ENCODE data around the gene NOL7. TPM values are rescaled to one million over a fixed set of nuclear protein-coding genes. Genes with fewer than 3 reads are reported as not detected.

Gene NOL7
- total and polyA plus RNA-seq, 9 of the 15 experiments (the other 6 are each of a cell fraction or from before 2014, with no cell fraction given) = 19.4 to 235 (median 157) TPM

DNA sequence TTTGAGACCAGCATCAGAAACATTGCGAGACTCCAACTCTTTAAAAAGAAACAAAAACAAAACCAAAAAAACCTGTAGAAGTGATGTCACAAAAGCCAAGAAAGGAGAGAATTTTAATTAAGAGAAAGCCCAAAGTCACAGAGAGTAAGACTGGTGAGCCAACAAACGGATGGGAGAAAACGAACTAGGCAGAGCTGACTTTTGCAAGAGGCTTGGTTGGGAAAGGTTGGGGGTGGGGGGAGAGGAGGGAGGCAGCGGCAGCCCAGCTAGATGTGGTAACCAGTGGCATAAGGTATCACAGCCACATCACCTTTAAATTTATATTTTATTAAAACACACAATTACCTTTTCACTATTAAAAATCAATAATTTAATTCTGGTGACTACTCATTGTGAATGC is 23.5 kb downstream of the NOL7 start:
- H3K79me2 ChIP-seq (ENCODE audit: control insufficient read depth, insufficient read depth, low read length) = peaks cover 9% of the 10 kb centered on the region; the same call in 2 of the 3 replicates
- H3K9me3 ChIP-seq (replicated peaks; ENCODE audit: control insufficient read depth, insufficient read depth, low read depth, low read length) = no peaks in the 10 kb centered on the region
- no peaks in the 10 kb centered on the region for H4K20me1 ChIP-seq (replicated peaks; ENCODE audit: control insufficient read depth, insufficient read depth, low read length)
- no peak for DNase-seq (ENCODE audit: extremely low read depth in 1 of 4, low spot score in 3 of 4)
- no peak for FAIRE-seq
- H2AFZ ChIP-seq (ENCODE audit: low read depth, low read length) = no peak overlapping the region
- no TSS peak for BruUV-seq (replicated peaks)
- intact Hi-C loops (cut with micrococcal nuclease) = no loop called here
- H3K4me1 ChIP-seq (replicated peaks in 1 of 2; ENCODE audit: control insufficient read depth in 2 of 2, insufficient read depth in 2 of 2, low read length in 2 of 2) = no peaks in the 10 kb centered on the region
- H3K4me3 ChIP-seq = no peak overlapping the region
- H3K9ac ChIP-seq (ENCODE audit: insufficient read depth in 1 of 2, low read depth in 2 of 2, low read length in 2 of 2) = no peak overlapping the region
- 89% methylated on average over 3 of the region's 4 CpGs for WGBS (ENCODE audit: insufficient coverage, low coverage, missing lambda C conversion rate)
- ATAC-seq = no peak
- ChIA-PET CTCF (ENCODE audit: low intra/inter-chr PET ratio) (no interaction called here), POLR2A (interaction anchor here (0.6 to 1.0 kb wide), 3 partner anchors 8 to 522 kb away, joined by 3 to 4 read pairs (median 3); no protein-coding TSS in a partner anchor)
- no peaks in the 10 kb centered on the region for H3K9me1 ChIP-seq (ENCODE audit: control insufficient read depth, insufficient read depth, low read length)
- peaks cover 94% of the 10 kb centered on the region for H3K36me3 ChIP-seq (ENCODE audit: control insufficient read depth, insufficient read depth, low read length)
- no peaks in the 10 kb centered on the region for H3K27me3 ChIP-seq (ENCODE audit: control insufficient read depth in 2 of 2, insufficient read depth in 2 of 2, low read length in 2 of 2)
- H3K4me2 ChIP-seq (ENCODE audit: insufficient read depth, low read length) = no peak overlapping the region
- no peak overlapping the region for H3K27ac ChIP-seq (ENCODE audit: extremely low read depth, low read depth, low read length)
- in situ Hi-C loops (cut with MboI) = no loop called here
- no peak for TF ChIP-seq HEY1 (CRISPR knock-in tag; IDR thresholded peaks at IDR 0.05; ENCODE audit: borderline replicate concordance)
- no peak for TF ChIP-seq BRF1 (IDR thresholded peaks at IDR 0.05; ENCODE audit: borderline replicate concordance, extremely low read depth, insufficient read length)
- TF ChIP-seq, protein P1, sequence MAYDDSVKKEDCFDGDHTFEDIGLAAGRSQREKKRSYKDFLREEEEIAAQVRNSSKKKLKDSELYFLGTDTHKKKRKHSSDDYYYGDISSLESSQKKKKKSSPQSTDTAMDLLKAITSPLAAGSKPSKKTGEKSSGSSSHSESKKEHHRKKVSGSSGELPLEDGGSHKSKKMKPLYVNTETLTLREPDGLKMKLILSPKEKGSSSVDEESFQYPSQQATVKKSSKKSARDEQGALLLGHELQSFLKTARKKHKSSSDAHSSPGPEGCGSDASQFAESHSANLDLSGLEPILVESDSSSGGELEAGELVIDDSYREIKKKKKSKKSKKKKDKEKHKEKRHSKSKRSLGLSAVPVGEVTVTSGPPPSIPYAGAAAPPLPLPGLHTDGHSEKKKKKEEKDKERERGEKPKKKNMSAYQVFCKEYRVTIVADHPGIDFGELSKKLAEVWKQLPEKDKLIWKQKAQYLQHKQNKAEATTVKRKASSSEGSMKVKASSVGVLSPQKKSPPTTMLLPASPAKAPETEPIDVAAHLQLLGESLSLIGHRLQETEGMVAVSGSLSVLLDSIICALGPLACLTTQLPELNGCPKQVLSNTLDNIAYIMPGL (CRISPR knock-in tag; IDR thresholded peaks at IDR 0.05) = no peak
- no peak for TF ChIP-seq ZNF282 (CRISPR knock-in tag; IDR thresholded peaks at IDR 0.05)
- no peak for TF ChIP-seq RAD21 (CRISPR knock-in tag; conservative IDR thresholded peaks at IDR 0.05 in 1 of 2, IDR thresholded peaks at IDR 0.05 in 1 of 2)
- TF ChIP-seq, protein P2, sequence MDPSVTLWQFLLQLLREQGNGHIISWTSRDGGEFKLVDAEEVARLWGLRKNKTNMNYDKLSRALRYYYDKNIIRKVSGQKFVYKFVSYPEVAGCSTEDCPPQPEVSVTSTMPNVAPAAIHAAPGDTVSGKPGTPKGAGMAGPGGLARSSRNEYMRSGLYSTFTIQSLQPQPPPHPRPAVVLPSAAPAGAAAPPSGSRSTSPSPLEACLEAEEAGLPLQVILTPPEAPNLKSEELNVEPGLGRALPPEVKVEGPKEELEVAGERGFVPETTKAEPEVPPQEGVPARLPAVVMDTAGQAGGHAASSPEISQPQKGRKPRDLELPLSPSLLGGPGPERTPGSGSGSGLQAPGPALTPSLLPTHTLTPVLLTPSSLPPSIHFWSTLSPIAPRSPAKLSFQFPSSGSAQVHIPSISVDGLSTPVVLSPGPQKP (CRISPR knock-in tag; IDR thresholded peaks at IDR 0.05) = no peak
- TF ChIP-seq POLR2B (IDR thresholded peaks at IDR 0.05; ENCODE audit: low read depth, partially characterized antibody) = no peak
- no peak for TF ChIP-seq ZNF253 (CRISPR knock-in tag; conservative IDR thresholded peaks at IDR 0.05)
- TF ChIP-seq MAFG (tag; conservative IDR thresholded peaks at IDR 0.05) = no peak
- TF ChIP-seq, protein P3, sequence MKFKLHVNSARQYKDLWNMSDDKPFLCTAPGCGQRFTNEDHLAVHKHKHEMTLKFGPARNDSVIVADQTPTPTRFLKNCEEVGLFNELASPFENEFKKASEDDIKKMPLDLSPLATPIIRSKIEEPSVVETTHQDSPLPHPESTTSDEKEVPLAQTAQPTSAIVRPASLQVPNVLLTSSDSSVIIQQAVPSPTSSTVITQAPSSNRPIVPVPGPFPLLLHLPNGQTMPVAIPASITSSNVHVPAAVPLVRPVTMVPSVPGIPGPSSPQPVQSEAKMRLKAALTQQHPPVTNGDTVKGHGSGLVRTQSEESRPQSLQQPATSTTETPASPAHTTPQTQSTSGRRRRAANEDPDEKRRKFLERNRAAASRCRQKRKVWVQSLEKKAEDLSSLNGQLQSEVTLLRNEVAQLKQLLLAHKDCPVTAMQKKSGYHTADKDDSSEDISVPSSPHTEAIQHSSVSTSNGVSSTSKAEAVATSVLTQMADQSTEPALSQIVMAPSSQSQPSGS (CRISPR knock-in tag; IDR thresholded peaks at IDR 0.05) = no peak
- TF ChIP-seq ZNF507 (tag; conservative IDR thresholded peaks at IDR 0.05) = no peak
- TF ChIP-seq, protein P4, sequence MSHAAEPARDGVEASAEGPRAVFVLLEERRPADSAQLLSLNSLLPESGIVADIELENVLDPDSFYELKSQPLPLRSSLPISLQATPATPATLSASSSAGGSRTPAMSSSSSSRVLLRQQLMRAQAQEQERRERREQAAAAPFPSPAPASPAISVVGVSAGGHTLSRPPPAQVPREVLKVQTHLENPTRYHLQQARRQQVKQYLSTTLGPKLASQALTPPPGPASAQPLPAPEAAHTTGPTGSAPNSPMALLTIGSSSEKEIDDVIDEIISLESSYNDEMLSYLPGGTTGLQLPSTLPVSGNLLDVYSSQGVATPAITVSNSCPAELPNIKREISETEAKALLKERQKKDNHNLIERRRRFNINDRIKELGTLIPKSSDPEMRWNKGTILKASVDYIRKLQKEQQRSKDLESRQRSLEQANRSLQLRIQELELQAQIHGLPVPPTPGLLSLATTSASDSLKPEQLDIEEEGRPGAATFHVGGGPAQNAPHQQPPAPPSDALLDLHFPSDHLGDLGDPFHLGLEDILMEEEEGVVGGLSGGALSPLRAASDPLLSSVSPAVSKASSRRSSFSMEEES (CRISPR knock-in tag; IDR thresholded peaks at IDR 0.05) = no peak
- no peak for TF ChIP-seq E2F3 (CRISPR knock-in tag; IDR thresholded peaks at IDR 0.05)
- TF ChIP-seq STAG1 (CRISPR knock-in tag; IDR thresholded peaks at IDR 0.05; ENCODE audit: borderline replicate concordance) = no peak
- TF ChIP-seq, protein P5, sequence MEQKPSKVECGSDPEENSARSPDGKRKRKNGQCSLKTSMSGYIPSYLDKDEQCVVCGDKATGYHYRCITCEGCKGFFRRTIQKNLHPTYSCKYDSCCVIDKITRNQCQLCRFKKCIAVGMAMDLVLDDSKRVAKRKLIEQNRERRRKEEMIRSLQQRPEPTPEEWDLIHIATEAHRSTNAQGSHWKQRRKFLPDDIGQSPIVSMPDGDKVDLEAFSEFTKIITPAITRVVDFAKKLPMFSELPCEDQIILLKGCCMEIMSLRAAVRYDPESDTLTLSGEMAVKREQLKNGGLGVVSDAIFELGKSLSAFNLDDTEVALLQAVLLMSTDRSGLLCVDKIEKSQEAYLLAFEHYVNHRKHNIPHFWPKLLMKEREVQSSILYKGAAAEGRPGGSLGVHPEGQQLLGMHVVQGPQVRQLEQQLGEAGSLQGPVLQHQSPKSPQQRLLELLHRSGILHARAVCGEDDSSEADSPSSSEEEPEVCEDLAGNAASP (IDR thresholded peaks at IDR 0.05) = no peak
- no peak for TF ChIP-seq ZNF146 (CRISPR knock-in tag; IDR thresholded peaks at IDR 0.05; ENCODE audit: unreplicated experiment)
